Hepatocyte (in vitro differentiated cells): ENCODE data around the gene ABHD17B. TPM values are rescaled to one million over a fixed set of nuclear protein-coding genes. Genes with fewer than 3 reads are reported as not detected.
"Not testable (repeated sequence)": the region's sequence is repeated elsewhere in the genome, so short reads cannot be mapped to it uniquely, and the experiment has no call there.

Experiments
- DNase-seq: peaks from one replicate; pipeline ENCODE4 v3.0.0-alpha.2; 2016; ENCODE audit warnings: low spot score
- H2AFZ ChIP-seq: fragments of 200-600 bp; sonication (generic); 2 replicates; pipeline ENCODE4 v1.6.0; 2016; ENCODE audit warnings: antibody characterized with exemption, mild to moderate bottlenecking
- H3K27ac ChIP-seq: fragments of 200-600 bp; sonication (generic); 2 replicates; pipeline ENCODE4 v1.5.1; 2016; ENCODE audit warnings: mild to moderate bottlenecking
- H3K27me3 ChIP-seq: fragments of 200-600 bp; sonication (generic); 2 replicates; pipeline ENCODE4 v1.6.1; 2016
- H3K36me3 ChIP-seq: fragments of 200-600 bp; sonication (generic); replicated peaks from 2 replicates; pipeline ENCODE4 v1.5.1; 2016; ENCODE audit warnings: low read depth; ENCODE audit not compliant: insufficient read depth
- H3K4me1 ChIP-seq: fragments of 200-600 bp; sonication (generic); 2 replicates; pipeline ENCODE4 v1.5.1; 2016; ENCODE audit warnings: mild to moderate bottlenecking, moderate library complexity; ENCODE audit not compliant: insufficient read depth
- H3K4me2 ChIP-seq: fragments of 200-600 bp; sonication (generic); 2 replicates; pipeline ENCODE4 v1.6.0; 2016
- H3K4me3 ChIP-seq: fragments of 200-600 bp; sonication (generic); 2 replicates; pipeline ENCODE4 v1.5.1; 2016; ENCODE audit warnings: mild to moderate bottlenecking
- H3K79me2 ChIP-seq: fragments of 200-600 bp; sonication (generic); 2 replicates; pipeline ENCODE4 v1.6.0; 2017; ENCODE audit warnings: mild to moderate bottlenecking
- H3K9me2 ChIP-seq: fragments of 200-600 bp; sonication (generic); replicated peaks from 2 replicates; pipeline ENCODE4 v1.6.0; 2017; ENCODE audit warnings: mild to moderate bottlenecking; ENCODE audit not compliant: insufficient read depth
- H3K9me3 ChIP-seq: fragments of 200-600 bp; sonication (generic); 2 replicates; pipeline ENCODE4 v1.5.1; 2016; ENCODE audit warnings: low read depth, mild to moderate bottlenecking
- H4K20me1 ChIP-seq: fragments of 200-600 bp; sonication (generic); 2 replicates; pipeline ENCODE4 v1.6.0; 2016; ENCODE audit warnings: mild to moderate bottlenecking; ENCODE audit not compliant: insufficient read depth, poor library complexity, severe bottlenecking
- EZH2 ChIP-seq: fragments of 200-600 bp; sonication (generic); IDR thresholded peaks from 2 replicates; pipeline ENCODE4 v1.6.1; 2016; ENCODE audit warnings: antibody characterized with exemption, mild to moderate bottlenecking, borderline replicate concordance
- EZH2phosphoT487 ChIP-seq: fragments of 200-600 bp; sonication (generic); IDR thresholded peaks from one replicate; pipeline ENCODE4 v1.6.1; 2018; ENCODE audit warnings: antibody characterized with exemption, mild to moderate bottlenecking, low read depth, moderate library complexity; ENCODE audit not compliant: unreplicated experiment, severe bottlenecking
- WGBS: methylation state at CpG from one replicate; pipeline ENCODE4 v1.1.6; 2016; ENCODE audit warnings: low lambda C conversion rate; ENCODE audit errors: missing lambda C conversion rate; 5-methylcytosine and 5-hydroxymethylcytosine counted together
- polyA plus RNA-seq: library from polyadenylated mRNA; unstranded; fragments of >200 nt; fragmentation: Nextera tagmentation; extraction: Ambion mirVana; gene quantifications from 2 replicates; pipeline ENCODE4 v1.2.1, GENCODE V29; 2016
- total RNA-seq: library from RNA; depleted of rRNA; stranded (reverse); fragments of >200 nt; gene quantifications from 2 replicates; pipeline ENCODE4 v1.2.3, GENCODE V29; 2014
- TF ChIP-seq, protein P1 (sequence below): fragments of 200-600 bp; sonication (generic); IDR thresholded peaks from 2 replicates; pipeline ENCODE4 v1.5.1; 2016; ENCODE audit warnings: antibody characterized with exemption, mild to moderate bottlenecking; ENCODE audit not compliant: poor library complexity

The ABHD17B gene
- total RNA-seq (40.0 and 42.0 TPM in 2 replicates), polyA plus RNA-seq (22.9 and 26.9 TPM in 2 replicates)

DNA sequence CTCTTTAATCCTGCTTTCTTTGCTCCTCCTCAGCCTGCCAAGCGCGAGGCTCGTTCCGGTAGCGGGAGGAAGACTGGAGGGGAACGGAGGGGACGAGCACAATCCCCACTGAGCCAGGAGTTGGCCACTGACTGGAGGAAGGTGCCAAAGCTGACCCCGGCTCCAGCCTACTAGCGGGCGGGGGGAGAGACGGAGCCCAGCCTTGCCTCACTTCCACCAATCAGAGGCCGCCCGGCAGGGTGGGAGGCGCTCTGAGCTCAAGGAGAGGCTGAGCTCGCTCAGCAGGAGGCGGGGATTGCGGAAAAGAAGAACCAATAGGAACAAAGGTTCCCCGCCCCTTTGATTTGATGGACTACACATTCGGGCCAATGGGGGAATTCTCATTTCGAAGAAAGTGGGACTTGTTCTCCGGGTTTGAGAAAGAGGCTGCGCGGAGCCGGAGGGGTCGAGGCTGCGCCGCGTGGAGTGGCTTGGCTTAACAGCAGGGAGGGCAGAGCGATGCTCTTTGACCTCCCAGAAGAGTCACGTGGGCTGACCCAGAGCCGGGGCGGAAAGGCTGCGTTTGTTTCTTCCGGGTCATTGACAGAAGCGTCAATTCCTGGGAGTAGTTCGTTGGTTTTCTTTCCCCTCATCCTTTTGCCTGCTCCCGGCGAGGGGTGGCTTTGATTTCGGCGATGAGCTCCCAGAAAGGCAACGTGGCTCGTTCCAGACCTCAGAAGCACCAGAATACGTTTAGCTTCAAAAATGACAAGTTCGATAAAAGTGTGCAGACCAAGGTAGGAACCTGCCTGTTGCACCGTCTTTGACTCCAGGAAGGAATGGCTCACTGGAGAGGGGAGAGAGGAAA is at the start of gene ABHD17B, which contains the start of gene C9orf85:
TSS of gene ABHD17B (minus strand) at position 133 of the 847 bp plus-strand sequence. CDS start 36,113 bp downstream, outside the sequence.
TSS of gene C9orf85 (plus strand) at position 579 of the 847 bp plus-strand sequence. CDS start at position 675, 96 bp downstream.
- no peaks in the 10 kb centered on the region for H3K27me3 ChIP-seq
- H3K4me1 ChIP-seq, result peaks cover 15% of the 10 kb centered on the region
- H3K79me2 ChIP-seq, result peaks cover 80% of the 10 kb centered on the region
- H3K4me3 ChIP-seq, result peak within 1 kb of the TSS; percentile 95
- H3K9me3 ChIP-seq, result no peaks in the 10 kb centered on the region
- DNase-seq, result peak; percentile 100
- H3K4me2 ChIP-seq, result peak within 1 kb of the TSS; percentile 81
- H3K27ac ChIP-seq, result peak within 1 kb of the TSS; percentile 88
- H4K20me1 ChIP-seq, result peaks cover 51% of the 10 kb centered on the region
- TF ChIP-seq EZH2 (no peak), EZH2phosphoT487 (no peak)
- TF ChIP-seq, protein P1, sequence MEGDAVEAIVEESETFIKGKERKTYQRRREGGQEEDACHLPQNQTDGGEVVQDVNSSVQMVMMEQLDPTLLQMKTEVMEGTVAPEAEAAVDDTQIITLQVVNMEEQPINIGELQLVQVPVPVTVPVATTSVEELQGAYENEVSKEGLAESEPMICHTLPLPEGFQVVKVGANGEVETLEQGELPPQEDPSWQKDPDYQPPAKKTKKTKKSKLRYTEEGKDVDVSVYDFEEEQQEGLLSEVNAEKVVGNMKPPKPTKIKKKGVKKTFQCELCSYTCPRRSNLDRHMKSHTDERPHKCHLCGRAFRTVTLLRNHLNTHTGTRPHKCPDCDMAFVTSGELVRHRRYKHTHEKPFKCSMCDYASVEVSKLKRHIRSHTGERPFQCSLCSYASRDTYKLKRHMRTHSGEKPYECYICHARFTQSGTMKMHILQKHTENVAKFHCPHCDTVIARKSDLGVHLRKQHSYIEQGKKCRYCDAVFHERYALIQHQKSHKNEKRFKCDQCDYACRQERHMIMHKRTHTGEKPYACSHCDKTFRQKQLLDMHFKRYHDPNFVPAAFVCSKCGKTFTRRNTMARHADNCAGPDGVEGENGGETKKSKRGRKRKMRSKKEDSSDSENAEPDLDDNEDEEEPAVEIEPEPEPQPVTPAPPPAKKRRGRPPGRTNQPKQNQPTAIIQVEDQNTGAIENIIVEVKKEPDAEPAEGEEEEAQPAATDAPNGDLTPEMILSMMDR, result no peak
- peak within 1 kb of the TSS; percentile 62 for H2AFZ ChIP-seq
- 2% methylated on average over 45 of the region's 45 CpGs for WGBS
- no peaks in the 10 kb centered on the region for H3K36me3 ChIP-seq
- no peaks in the 10 kb centered on the region for H3K9me2 ChIP-seq

DNA sequence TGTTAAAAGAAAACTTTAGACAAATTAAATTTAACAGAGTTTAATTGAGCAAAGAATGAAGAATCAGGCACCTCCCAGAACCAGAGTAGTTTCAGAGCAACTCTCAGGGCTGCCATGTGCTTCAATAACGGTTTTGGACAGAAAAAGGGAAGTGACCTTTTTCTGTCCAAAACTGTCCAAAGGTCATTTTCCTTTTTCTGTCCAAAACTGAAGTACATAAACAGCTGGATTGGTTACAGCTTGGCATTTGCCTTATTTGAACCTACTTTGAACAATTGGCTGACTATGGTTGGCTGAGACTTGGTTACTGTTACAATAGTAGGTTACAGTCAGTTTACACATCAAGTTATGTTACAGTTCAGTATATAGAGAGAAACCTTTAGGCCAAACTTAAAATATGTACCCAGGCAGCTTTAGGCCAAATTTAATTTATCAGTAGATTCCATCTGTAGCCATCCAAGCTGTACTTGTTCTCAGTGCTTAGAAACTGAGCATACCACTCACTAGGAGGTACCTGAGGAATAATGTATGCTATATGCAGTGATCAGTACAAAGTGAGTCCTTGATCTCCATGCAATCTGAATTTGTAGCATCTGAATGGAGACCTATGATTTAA is 44.4 kb upstream of the ABHD17B start:
- H3K4me3 ChIP-seq, result no peak overlapping the region
- no peak overlapping the region for H3K27ac ChIP-seq
- no peaks in the 10 kb centered on the region for H3K9me3 ChIP-seq
- H3K36me3 ChIP-seq, result no peaks in the 10 kb centered on the region
- H4K20me1 ChIP-seq, result no peaks in the 10 kb centered on the region
- no peak overlapping the region for H3K4me2 ChIP-seq
- H3K27me3 ChIP-seq, result no peaks in the 10 kb centered on the region
- H3K4me1 ChIP-seq, result no peaks in the 10 kb centered on the region
- TF ChIP-seq EZH2phosphoT487 (no peak), EZH2 (no peak)
- TF ChIP-seq, protein P1, result no peak
- no peak for DNase-seq
- H3K9me2 ChIP-seq, result no peaks in the 10 kb centered on the region
- no peak overlapping the region for H2AFZ ChIP-seq
- H3K79me2 ChIP-seq, result no peaks in the 10 kb centered on the region
- WGBS, result 87% methylated on average over 1 of the region's 1 CpG

DNA sequence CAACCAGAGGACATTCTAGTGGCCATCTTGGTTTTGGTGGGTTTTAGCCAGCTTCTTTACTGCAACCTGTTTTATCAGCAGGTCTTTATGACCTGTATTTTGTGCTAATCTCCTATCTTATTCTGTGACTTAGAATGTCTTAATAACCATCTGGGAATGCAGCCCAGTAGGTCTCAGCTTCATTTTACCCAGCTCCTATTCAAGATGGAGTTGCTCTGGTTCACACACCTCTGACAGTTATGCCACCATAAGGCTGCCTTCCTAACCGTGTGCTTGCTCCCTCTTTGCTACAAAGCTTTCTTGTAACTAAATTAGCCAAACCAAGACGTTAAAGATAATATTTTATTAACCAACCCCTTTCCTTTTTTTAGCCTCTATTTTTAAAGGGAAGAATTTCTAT is 43.7 kb upstream of the ABHD17B start:
- H3K27me3 ChIP-seq, H3K9me3 ChIP-seq, H3K36me3 ChIP-seq, H3K4me2 ChIP-seq, H3K4me3 ChIP-seq, H4K20me1 ChIP-seq, H3K4me1 ChIP-seq, H2AFZ ChIP-seq, H3K9me2 ChIP-seq, DNase-seq, H3K79me2 ChIP-seq, H3K27ac ChIP-seq: not testable (repeated sequence)
- 92% methylated on average over 2 of the region's 2 CpGs for WGBS
